ENCODE measurements around the gene PCSK4.

DNA sequence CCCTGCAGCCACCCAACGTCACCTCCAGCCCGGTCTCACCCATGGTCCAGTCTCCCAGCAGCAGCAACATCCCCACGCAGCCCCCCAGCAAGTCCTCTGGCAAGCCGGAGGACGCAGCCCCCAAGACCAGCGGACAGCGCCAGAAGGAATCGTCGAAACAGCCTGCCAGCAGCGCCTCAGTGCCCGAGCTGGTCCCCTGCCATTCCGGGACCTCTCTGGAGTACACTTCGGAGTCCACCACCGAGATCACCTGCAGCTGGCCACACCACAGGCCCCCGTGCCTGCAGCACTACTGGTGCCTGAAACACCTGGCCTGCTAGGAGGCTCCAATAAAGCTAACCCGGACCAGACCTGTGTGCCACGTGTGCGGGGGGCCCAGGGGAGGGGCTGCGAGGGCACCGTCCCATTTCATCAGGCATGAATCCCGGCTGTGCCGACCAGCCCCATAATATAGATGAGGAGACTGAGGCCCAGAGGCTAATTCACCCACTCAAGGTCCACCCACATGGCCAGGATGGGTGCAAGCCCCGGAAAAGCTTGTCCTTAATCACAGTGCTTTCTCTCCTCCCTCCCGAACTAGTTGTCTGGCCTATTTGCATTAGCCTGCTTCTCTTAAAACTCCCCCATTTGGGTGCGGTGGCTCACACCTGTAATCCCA lies 7.6 kb upstream of the PCSK4 start:
- no peak for TF ChIP-seq JUN (IDR thresholded peaks at IDR 0.05)
- TF ChIP-seq, protein P1, sequence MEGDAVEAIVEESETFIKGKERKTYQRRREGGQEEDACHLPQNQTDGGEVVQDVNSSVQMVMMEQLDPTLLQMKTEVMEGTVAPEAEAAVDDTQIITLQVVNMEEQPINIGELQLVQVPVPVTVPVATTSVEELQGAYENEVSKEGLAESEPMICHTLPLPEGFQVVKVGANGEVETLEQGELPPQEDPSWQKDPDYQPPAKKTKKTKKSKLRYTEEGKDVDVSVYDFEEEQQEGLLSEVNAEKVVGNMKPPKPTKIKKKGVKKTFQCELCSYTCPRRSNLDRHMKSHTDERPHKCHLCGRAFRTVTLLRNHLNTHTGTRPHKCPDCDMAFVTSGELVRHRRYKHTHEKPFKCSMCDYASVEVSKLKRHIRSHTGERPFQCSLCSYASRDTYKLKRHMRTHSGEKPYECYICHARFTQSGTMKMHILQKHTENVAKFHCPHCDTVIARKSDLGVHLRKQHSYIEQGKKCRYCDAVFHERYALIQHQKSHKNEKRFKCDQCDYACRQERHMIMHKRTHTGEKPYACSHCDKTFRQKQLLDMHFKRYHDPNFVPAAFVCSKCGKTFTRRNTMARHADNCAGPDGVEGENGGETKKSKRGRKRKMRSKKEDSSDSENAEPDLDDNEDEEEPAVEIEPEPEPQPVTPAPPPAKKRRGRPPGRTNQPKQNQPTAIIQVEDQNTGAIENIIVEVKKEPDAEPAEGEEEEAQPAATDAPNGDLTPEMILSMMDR (IDR thresholded peaks at IDR 0.05): no peak
- no peak for TF ChIP-seq EHMT2 (IDR thresholded peaks at IDR 0.05; ENCODE audit: low read depth)
- TF ChIP-seq EP300 (IDR thresholded peaks at IDR 0.05): no peak
- no peak for TF ChIP-seq SMC3 (IDR thresholded peaks at IDR 0.05)
- no peak for TF ChIP-seq CHD2 (IDR thresholded peaks at IDR 0.05; ENCODE audit: low read length, partially characterized antibody)
- no peak for TF ChIP-seq NR3C1 (IDR thresholded peaks at IDR 0.05)
- TF ChIP-seq POLR2A (IDR thresholded peaks at IDR 0.05; ENCODE audit: low read length): no peak
- TF ChIP-seq RAD21 (conservative IDR thresholded peaks at IDR 0.05 in 1 of 2, IDR thresholded peaks at IDR 0.05 in 1 of 2): no peak
- no peak for TF ChIP-seq MAZ (IDR thresholded peaks at IDR 0.05; ENCODE audit: borderline replicate concordance, low read depth, low read length)
- TF ChIP-seq, protein P2, sequence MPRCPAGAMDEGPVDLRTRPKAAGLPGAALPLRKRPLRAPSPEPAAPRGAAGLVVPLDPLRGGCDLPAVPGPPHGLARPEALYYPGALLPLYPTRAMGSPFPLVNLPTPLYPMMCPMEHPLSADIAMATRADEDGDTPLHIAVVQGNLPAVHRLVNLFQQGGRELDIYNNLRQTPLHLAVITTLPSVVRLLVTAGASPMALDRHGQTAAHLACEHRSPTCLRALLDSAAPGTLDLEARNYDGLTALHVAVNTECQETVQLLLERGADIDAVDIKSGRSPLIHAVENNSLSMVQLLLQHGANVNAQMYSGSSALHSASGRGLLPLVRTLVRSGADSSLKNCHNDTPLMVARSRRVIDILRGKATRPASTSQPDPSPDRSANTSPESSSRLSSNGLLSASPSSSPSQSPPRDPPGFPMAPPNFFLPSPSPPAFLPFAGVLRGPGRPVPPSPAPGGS (IDR thresholded peaks at IDR 0.05): no peak
- TF ChIP-seq, protein P3, sequence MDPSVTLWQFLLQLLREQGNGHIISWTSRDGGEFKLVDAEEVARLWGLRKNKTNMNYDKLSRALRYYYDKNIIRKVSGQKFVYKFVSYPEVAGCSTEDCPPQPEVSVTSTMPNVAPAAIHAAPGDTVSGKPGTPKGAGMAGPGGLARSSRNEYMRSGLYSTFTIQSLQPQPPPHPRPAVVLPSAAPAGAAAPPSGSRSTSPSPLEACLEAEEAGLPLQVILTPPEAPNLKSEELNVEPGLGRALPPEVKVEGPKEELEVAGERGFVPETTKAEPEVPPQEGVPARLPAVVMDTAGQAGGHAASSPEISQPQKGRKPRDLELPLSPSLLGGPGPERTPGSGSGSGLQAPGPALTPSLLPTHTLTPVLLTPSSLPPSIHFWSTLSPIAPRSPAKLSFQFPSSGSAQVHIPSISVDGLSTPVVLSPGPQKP (IDR thresholded peaks at IDR 0.05; ENCODE audit: low read depth, low read length): no peak
- TF ChIP-seq, protein P4, sequence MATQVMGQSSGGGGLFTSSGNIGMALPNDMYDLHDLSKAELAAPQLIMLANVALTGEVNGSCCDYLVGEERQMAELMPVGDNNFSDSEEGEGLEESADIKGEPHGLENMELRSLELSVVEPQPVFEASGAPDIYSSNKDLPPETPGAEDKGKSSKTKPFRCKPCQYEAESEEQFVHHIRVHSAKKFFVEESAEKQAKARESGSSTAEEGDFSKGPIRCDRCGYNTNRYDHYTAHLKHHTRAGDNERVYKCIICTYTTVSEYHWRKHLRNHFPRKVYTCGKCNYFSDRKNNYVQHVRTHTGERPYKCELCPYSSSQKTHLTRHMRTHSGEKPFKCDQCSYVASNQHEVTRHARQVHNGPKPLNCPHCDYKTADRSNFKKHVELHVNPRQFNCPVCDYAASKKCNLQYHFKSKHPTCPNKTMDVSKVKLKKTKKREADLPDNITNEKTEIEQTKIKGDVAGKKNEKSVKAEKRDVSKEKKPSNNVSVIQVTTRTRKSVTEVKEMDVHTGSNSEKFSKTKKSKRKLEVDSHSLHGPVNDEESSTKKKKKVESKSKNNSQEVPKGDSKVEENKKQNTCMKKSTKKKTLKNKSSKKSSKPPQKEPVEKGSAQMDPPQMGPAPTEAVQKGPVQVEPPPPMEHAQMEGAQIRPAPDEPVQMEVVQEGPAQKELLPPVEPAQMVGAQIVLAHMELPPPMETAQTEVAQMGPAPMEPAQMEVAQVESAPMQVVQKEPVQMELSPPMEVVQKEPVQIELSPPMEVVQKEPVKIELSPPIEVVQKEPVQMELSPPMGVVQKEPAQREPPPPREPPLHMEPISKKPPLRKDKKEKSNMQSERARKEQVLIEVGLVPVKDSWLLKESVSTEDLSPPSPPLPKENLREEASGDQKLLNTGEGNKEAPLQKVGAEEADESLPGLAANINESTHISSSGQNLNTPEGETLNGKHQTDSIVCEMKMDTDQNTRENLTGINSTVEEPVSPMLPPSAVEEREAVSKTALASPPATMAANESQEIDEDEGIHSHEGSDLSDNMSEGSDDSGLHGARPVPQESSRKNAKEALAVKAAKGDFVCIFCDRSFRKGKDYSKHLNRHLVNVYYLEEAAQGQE (IDR thresholded peaks at IDR 0.05): no peak

Data from A549 (cell line).